ENCODE data around the gene UCK2. TPM values are rescaled to one million over a fixed set of nuclear protein-coding genes. Genes with fewer than 3 reads are reported as not detected.

UCK2 gene
- total and polyA plus RNA-seq, 2 donors (not counting 3 experiments of a cell fraction or from before 2014, with no cell fraction given), result 62.3 to 74.7 TPM

- FAIRE-seq, result no peak
- Histone ChIP-seq H2AFZ (ENCODE audit: low read depth, low read length) (no peak overlapping the region), H3K9ac (replicated peaks; ENCODE audit: extremely low read depth, insufficient read depth, low read length) (peak overlapping the region; percentile 67), H3K9me1 (replicated peaks; ENCODE audit: control insufficient read depth, extremely low read depth, insufficient read depth, low read length) (no peaks in the 10 kb centered on the region), H3K4me1 (ENCODE audit: control insufficient read depth, extremely low read depth, insufficient read depth, low read length) (peaks cover 26% of the 10 kb centered on the region), H3K79me2 (ENCODE audit: control insufficient read depth, insufficient read depth, low read length) (peaks cover 95% of the 10 kb centered on the region), H3K9me3 (replicated peaks; ENCODE audit: control insufficient read depth, insufficient read depth, low read length) (no peaks in the 10 kb centered on the region), H3K4me2 (ENCODE audit: insufficient read depth, low read length) (no peak overlapping the region), H4K20me1 (replicated peaks; ENCODE audit: control insufficient read depth, extremely low read depth, insufficient read depth, low read length) (no peaks in the 10 kb centered on the region), H3K27me3 (ENCODE audit: control insufficient read depth in 2 of 2, insufficient read depth in 2 of 2, low read length in 2 of 2) (no peaks in the 10 kb centered on the region), H3K27ac (ENCODE audit: insufficient read depth, low read depth, low read length) (peak overlapping the region; percentile 83), H3K4me3 (replicated peaks in 1 of 3; ENCODE audit: insufficient read depth in 1 of 3, low read depth in 1 of 3, low read length in 3 of 3) (no peak overlapping the region), H3K36me3 (ENCODE audit: control insufficient read depth in 2 of 2, extremely low read depth in 1 of 2, insufficient read depth in 2 of 2, low read length in 2 of 2) (no peaks in the 10 kb centered on the region)
- intact Hi-C loops (cut with micrococcal nuclease) (loop anchor here (2.0 kb wide), 1 partner anchor 18 kb away; no protein-coding TSS in a partner anchor), dilution Hi-C loops (cut with MboI; ENCODE audit: extremely low pct_ligation_motif_present, low sequenced_read_pairs) (no loop called here)
- no peak for DNase-seq (ENCODE audit: low read depth, low spot score)
- ChIA-PET POLR2A (interaction anchor here (1.1 to 2.2 kb wide), 4 partner anchors 10 to 116 kb away, joined by 4 to 12 read pairs (median 6); no protein-coding TSS in a partner anchor), CTCF (interaction anchor here (0.8 to 4.5 kb wide), 8 partner anchors 11 to 59 kb away, joined by 3 to 43 read pairs (median 8); no protein-coding TSS in a partner anchor)
- BruUV-seq (replicated peaks), result no TSS peak
- TF ChIP-seq POLR2AphosphoS5 (IDR thresholded peaks at IDR 0.05; ENCODE audit: insufficient read depth, low read depth, low read length) (no peak), FOS (IDR thresholded peaks at IDR 0.05; ENCODE audit: borderline replicate concordance, insufficient read depth, low read length) (no peak), CTCF (IDR thresholded peaks at IDR 0.05; ENCODE audit: extremely low read depth in 1 of 2, insufficient read depth in 1 of 2, low read depth in 1 of 2, low read length in 2 of 2) (no peak), MAX (IDR thresholded peaks at IDR 0.05; ENCODE audit: insufficient read depth, insufficient read length) (no peak), JUN (IDR thresholded peaks at IDR 0.05; ENCODE audit: borderline replicate concordance, insufficient read depth, insufficient read length, low read depth) (no peak), GATA2 (IDR thresholded peaks at IDR 0.05; ENCODE audit: insufficient read depth, insufficient read length, low read depth, low read length) (no peak), EZH2 (IDR thresholded peaks at IDR 0.05; ENCODE audit: borderline replicate concordance, low read depth, low read length, severe bottlenecking) (no peak), MYC (IDR thresholded peaks at IDR 0.05; ENCODE audit: low read depth, low read length) (no peak), POLR2A (IDR thresholded peaks at IDR 0.05; ENCODE audit: low read depth, low read length) (no peak)
Observed at GRCh38 chr1:165885305-165885694, 57.9 kb downstream of the UCK2 start.
